GM12874 (cell line): ENCODE results near the gene STAG1.

Experiments used
- TF ChIP-seq, protein P1 (sequence below): IDR thresholded peaks from 2 replicates; pipeline ENCODE4 v1.5.1; 2011; ENCODE audit warnings: low read depth, mild to moderate bottlenecking, control low read depth, low read length, moderate library complexity; ENCODE audit not compliant: insufficient read depth

The STAG1 gene

DNA sequence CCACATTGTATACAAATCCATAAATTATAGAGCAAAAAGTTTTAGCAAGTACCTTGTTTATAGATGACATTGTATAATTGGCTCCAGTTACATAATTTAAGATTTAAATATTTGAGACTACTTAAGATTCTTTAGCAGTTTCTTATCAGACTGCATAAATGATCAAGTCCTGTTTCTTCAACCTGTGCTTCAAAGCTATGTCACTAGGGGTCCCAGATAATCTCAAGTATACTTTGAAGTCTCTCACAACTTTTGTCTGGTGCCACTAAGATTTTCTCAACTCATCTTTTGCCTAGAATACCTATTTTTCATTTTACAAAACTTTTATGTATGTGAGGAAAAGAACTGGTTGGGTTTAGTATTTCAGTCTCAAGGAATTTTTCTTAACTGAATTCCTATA lies 205.5 kb downstream of the STAG1 start:
- TF ChIP-seq, protein P1, sequence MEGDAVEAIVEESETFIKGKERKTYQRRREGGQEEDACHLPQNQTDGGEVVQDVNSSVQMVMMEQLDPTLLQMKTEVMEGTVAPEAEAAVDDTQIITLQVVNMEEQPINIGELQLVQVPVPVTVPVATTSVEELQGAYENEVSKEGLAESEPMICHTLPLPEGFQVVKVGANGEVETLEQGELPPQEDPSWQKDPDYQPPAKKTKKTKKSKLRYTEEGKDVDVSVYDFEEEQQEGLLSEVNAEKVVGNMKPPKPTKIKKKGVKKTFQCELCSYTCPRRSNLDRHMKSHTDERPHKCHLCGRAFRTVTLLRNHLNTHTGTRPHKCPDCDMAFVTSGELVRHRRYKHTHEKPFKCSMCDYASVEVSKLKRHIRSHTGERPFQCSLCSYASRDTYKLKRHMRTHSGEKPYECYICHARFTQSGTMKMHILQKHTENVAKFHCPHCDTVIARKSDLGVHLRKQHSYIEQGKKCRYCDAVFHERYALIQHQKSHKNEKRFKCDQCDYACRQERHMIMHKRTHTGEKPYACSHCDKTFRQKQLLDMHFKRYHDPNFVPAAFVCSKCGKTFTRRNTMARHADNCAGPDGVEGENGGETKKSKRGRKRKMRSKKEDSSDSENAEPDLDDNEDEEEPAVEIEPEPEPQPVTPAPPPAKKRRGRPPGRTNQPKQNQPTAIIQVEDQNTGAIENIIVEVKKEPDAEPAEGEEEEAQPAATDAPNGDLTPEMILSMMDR, result 0 out of 2 replicates have a peak, but pooled peaks have one; percentile 14

DNA sequence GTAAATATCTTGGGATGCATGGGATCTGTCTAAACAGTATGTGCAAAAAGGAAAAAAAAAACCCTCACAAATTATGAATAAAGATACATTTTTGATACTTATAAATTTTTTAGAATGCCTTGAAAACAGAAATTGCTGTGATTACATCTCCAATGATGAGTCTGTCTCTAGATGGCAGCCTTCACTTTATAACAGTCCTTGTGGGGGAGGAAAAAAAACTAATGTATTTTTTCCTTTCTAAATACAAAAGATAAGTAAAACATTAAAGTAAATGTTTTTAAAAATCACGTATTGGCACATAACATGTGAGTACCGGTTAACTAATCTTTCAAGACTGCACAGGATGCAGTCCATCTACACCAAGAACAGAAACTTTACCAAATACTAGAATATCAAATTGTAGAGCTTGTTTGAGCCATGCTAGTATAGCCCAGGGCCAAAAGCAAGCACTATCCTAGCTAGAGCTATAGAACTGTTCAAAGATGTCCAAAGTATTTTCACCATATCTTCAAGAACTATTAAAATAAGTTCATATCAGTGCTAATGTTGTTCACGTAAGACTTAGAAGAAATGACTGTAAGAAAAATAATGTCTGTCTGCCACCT lies 206.4 kb downstream of the STAG1 start:
- TF ChIP-seq, protein P1, result no peak

DNA sequence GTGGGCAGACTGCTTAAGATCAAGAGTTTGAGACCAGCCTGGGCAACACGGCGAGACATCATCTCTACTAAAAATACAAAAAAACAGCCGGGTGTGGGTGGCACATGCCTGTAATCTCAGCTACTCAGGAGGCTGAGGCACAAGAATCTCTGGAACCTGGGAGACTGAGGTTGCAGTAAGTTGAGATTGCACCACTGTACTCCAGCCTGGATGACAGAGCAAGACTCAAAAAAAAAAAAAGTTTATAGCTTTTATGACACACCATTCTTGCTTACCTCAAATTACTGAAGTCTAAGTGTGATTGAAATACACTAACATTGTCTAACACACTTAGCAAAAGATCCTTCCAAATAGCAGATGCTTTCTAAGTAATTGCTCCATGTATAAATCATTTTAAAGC lies 207.6 kb downstream of the STAG1 start:
- TF ChIP-seq, protein P1, result no peak

GRCh38 chr3:136543385-136543784 lies 208.8 kb downstream of the STAG1 start:
- TF ChIP-seq, protein P1, result no peak

- TF ChIP-seq, protein P1, result no peak
Measured at GRCh38 chr3:136535906-136536305, 216.3 kb downstream of the STAG1 start.

- TF ChIP-seq, protein P1, result no peak
Measured at GRCh38 chr3:136532766-136533165, 219.4 kb downstream of the STAG1 start.

DNA sequence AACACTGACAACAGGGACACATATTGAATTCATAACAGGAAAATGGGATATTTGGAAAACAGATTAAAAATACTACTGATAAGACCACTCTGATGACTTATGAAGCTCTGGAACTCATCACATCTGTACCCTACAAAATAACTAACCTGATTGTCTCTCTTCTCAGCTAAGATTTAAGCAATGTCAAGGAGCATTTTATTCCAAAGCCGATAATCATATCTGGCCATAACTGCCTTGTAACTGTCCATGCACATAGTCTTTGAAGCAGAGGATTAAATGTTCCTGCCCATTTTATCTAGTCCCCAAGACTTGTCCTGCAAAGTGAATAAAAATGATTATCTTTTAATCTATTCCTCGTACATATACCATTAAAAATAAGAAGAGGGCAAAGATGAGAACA lies 234.1 kb downstream of the STAG1 start:
- TF ChIP-seq, protein P1, result no peak
